H1 (cell line): Measurements from ENCODE around the gene SLC5A12.

Experiments
- POLR2AphosphoS5 ChIP-seq: IDR thresholded peaks from 2 replicates; pipeline ENCODE4 v1.6.1; 2011; ENCODE audit warnings: low read depth, low read length
- SAP30 ChIP-seq: fragments of 300-600 bp; sonication (generic); IDR thresholded peaks from 2 replicates; pipeline ENCODE4 v1.7.1; 2012; ENCODE audit warnings: low read length, moderate library complexity, mild to moderate bottlenecking, inconsistent platforms; ENCODE audit not compliant: insufficient read depth, insufficient replicate concordance
- TAF7 ChIP-seq: optimal IDR thresholded peaks from 2 replicates; pipeline ENCODE3; 2011; ENCODE audit warnings: low read depth, mild to moderate bottlenecking, inconsistent platforms, low read length, moderate library complexity, borderline replicate concordance
- TBP ChIP-seq: IDR thresholded peaks from 2 replicates; pipeline ENCODE4 v1.6.1; 2011; ENCODE audit warnings: low read depth, low read length, improper control_type of control experiment
- TF ChIP-seq, protein P1 (sequence below), 3 experiments: IDR thresholded peaks; 1 replicate in 2 of 3; 2 replicates in 1 of 3; pipeline versions ENCODE4 v1.5.1 to v1.6.1; 2011; ENCODE audit warnings: low read length in 3 of 3, mild to moderate bottlenecking in 3 of 3, inconsistent platforms in 2 of 3, low read depth in 1 of 3, moderate library complexity in 1 of 3; ENCODE audit not compliant: insufficient read depth in 1 of 3; ENCODE audit errors: control extremely low read depth in 1 of 3

DNA sequence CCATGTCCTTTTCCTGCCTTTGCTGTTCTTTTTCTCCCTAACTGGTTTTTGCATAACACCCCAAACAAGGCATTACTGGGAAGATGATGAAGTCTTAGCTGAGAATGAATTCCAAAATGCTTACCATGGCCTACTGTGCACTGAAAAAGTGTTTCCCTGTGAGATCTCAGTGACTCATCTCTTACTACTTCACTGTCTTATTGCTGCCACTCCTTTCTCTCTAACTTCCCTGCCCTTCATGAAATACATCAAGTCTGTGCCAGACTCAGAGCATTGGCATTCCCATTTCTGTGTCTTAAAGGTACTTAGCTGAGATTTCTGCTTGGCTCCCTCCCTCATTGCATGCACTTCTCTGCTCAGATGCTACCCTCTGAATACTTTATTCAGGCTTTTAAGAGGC is 100.7 kb downstream of the SLC5A12 start:
- TF ChIP-seq, protein P1, sequence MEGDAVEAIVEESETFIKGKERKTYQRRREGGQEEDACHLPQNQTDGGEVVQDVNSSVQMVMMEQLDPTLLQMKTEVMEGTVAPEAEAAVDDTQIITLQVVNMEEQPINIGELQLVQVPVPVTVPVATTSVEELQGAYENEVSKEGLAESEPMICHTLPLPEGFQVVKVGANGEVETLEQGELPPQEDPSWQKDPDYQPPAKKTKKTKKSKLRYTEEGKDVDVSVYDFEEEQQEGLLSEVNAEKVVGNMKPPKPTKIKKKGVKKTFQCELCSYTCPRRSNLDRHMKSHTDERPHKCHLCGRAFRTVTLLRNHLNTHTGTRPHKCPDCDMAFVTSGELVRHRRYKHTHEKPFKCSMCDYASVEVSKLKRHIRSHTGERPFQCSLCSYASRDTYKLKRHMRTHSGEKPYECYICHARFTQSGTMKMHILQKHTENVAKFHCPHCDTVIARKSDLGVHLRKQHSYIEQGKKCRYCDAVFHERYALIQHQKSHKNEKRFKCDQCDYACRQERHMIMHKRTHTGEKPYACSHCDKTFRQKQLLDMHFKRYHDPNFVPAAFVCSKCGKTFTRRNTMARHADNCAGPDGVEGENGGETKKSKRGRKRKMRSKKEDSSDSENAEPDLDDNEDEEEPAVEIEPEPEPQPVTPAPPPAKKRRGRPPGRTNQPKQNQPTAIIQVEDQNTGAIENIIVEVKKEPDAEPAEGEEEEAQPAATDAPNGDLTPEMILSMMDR (IDR thresholded peaks at IDR 0.05; ENCODE audit: control extremely low read depth in 1 of 3, insufficient read depth in 1 of 3, low read depth in 1 of 3, low read length in 3 of 3), result no peak
- TF ChIP-seq TBP (no peak), SAP30 (no peak), TAF7 (no peak), POLR2AphosphoS5 (no peak)
